ENCODE results near the gene PLXDC2.
"Not testable (repeated sequence)": the region's sequence is repeated elsewhere in the genome, so short reads cannot be mapped to it uniquely, and the experiment has no call there.

Gene PLXDC2

GRCh38 chr10:20185116-20185515 lies 368.9 kb downstream of the PLXDC2 start:
- DNase-seq (ENCODE audit: low read depth), result no peak
- no peak overlapping the region for H3K4me3 ChIP-seq (ENCODE audit: low read depth, low read length)
- TF ChIP-seq CTCF (IDR thresholded peaks at IDR 0.05; ENCODE audit: control insufficient read depth, extremely low read depth, insufficient read depth), result no peak

GRCh38 chr10:20191392-20191791 lies 375.2 kb downstream of the PLXDC2 start:
- H3K4me3 ChIP-seq (ENCODE audit: low read depth, low read length); DNase-seq (ENCODE audit: low read depth): not testable (repeated sequence)

GRCh38 chr10:20195076-20195475 lies 378.8 kb downstream of the PLXDC2 start:
- no peak for TF ChIP-seq CTCF (IDR thresholded peaks at IDR 0.05; ENCODE audit: control insufficient read depth, extremely low read depth, insufficient read depth)
- no peak overlapping the region for H3K4me3 ChIP-seq (ENCODE audit: low read depth, low read length)
- DNase-seq (ENCODE audit: low read depth), result no peak

- H3K4me3 ChIP-seq (ENCODE audit: low read depth, low read length), result no peak overlapping the region
- DNase-seq (ENCODE audit: low read depth), result no peak
- TF ChIP-seq CTCF (IDR thresholded peaks at IDR 0.05; ENCODE audit: control insufficient read depth, extremely low read depth, insufficient read depth), result no peak
These were observed 384.5 kb downstream of the PLXDC2 start for GRCh38 chr10:20200758-20201157.

GRCh38 chr10:20202337-20202736 lies 386.1 kb downstream of the PLXDC2 start:
- DNase-seq (ENCODE audit: low read depth), result no peak
- TF ChIP-seq CTCF (IDR thresholded peaks at IDR 0.05; ENCODE audit: control insufficient read depth, extremely low read depth, insufficient read depth), result no peak
- H3K4me3 ChIP-seq (ENCODE audit: low read depth, low read length), result no peak overlapping the region

- DNase-seq (ENCODE audit: low read depth), result no peak
- H3K4me3 ChIP-seq (ENCODE audit: low read depth, low read length), result no peak overlapping the region
- TF ChIP-seq CTCF (IDR thresholded peaks at IDR 0.05; ENCODE audit: control insufficient read depth, extremely low read depth, insufficient read depth), result no peak
These were observed 391.4 kb downstream of the PLXDC2 start for GRCh38 chr10:20207653-20208052.

- not testable (repeated sequence) for H3K4me3 ChIP-seq (ENCODE audit: low read depth, low read length); DNase-seq (ENCODE audit: low read depth)
These were observed 392.9 kb downstream of the PLXDC2 start for GRCh38 chr10:20209098-20209497.

- no peak overlapping the region for H3K4me3 ChIP-seq (ENCODE audit: low read depth, low read length)
- DNase-seq (ENCODE audit: low read depth), result no peak
- no peak for TF ChIP-seq CTCF (IDR thresholded peaks at IDR 0.05; ENCODE audit: control insufficient read depth, extremely low read depth, insufficient read depth)
These were observed 399.4 kb downstream of the PLXDC2 start for GRCh38 chr10:20215547-20216152.
